GM19025 (cell line): ENCODE data around the gene PON1.
A peak's percentile ranks its signal among the peaks of the same experiment; 100 is the strongest.

ENCODE experiments used
- ATAC-seq: cut with Tn5 transposase; IDR thresholded peaks from one replicate; pipeline ENCODE4 v1.9.1; 2021; ENCODE audit warnings: mild to moderate bottlenecking, low read depth, moderate library complexity; ENCODE audit not compliant: unreplicated experiment

Gene PON1

DNA sequence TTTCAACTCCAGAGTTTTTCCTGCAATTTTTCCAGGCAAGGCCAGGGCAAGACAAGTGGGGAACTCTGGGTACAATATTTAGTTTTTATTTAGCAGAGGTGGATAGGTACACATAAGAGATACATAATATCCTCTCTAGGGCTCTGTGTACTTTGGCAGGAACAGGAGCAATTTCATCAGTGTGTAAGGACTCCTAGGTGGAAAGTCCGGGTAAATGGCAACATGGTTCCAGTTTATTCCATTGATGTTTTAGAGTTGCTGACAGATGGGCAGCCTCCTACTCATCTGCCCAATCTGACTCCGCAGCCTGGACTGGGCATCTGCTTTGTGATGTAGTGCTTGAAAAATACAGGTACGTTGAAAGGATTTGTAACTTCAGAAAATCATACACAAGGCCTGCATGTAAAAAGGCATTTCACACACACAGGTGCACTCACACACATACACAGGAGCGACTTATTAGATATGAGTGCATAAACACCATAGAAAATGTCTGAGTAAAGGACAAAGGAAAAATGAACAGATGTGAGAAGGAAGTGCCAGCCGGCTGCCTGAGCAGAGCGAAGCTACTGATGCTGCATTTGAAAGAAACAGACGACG is 5.7 kb downstream of the PON1 start:
- ATAC-seq = no peak

DNA sequence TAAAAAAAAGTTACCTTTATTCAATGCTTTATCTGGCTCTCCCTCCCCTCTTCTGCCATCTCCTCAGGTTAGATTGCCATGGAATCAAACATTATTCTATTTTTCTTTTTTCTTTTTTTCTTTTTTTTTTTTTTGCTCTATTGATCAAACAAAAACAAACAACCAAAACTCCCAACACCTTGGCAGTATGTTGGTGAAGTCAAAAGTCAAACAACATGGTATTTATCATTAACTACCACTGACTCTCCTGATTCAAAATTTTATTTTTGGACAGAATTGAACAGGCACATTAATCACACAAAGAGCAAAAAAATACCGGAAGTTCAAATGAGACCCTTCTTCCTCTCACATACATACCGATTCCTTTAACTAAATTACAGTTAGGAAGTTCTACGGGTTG is 6.4 kb downstream of the PON1 start:
- ATAC-seq = no peak

DNA sequence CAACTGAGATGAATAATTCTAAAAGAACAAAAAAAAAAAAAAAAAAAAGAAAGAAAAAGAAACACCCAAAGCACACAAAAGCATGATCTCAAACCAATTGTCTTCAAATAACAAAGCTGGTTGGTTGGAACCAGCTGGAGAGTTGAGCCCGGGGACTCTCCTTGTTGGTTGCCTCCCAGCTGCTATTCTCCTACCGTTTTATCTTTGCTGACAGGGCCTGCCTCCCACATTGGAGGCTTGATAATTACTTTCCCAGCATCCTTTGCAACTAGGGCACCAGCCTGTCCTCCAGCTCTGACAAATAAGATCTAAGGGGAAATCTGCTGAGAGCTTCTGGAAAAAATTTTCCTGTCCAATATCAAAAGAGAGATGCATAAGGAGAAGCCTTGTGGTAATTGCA is 6.8 kb downstream of the PON1 start:
- ATAC-seq = no peak

DNA sequence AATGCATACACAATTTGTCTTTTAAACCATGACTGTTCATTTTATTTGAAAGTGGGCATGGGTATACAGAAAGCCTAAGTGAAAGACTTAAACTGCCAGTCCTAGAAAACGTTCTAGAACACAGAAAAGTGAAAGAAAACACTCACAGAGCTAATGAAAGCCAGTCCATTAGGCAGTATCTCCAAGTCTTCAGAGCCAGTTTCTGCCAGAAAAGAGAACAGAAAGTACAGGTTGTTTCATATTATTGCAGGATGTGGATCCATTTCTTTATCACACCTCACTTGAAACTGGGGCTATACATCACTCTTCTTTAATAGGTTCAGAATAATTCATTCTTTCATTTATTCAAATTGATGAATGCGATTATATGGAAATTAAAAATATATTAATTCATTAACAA is 7.7 kb downstream of the PON1 start:
- peak; percentile 53 for ATAC-seq

DNA sequence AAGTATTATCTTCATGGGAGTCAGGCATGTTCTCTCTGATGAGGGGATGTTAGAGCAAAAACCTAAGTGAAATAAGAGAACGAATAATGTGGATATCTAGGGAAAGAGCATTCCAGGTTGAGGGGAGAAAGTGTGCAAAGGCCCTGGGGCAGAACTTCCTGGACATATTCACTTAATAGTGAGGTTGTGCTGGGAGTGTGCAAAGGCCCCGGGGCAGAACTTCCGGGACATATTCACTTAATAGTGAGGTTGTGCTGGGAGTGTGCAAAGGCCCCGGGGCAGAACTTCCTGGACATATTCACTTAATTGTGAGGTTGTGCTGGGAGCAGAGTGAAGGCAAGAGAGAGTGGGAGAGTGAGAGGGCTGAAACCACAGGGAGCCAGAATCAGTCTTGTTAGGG is 11.8 kb downstream of the PON1 start:
- no peak for ATAC-seq

DNA sequence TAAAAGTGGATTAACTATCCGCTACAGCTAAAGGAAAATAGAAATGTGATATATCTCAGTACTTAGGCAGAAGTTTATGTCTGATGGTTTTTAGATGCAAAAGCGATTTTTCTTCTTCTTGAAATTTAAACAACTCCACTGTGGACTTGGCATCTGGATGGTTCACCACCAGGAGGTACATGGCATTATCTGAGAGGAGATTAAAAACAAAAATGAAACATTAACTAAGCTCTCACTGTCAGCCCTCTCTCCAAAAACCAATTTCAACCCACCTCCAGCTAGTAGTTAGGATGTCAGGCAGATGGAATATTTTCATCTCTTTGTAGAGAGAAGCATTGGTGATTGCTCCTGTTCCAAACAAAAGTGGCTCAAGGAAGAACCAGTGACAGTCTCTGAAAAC is 12.9 kb downstream of the PON1 start:
- ATAC-seq = no peak

DNA sequence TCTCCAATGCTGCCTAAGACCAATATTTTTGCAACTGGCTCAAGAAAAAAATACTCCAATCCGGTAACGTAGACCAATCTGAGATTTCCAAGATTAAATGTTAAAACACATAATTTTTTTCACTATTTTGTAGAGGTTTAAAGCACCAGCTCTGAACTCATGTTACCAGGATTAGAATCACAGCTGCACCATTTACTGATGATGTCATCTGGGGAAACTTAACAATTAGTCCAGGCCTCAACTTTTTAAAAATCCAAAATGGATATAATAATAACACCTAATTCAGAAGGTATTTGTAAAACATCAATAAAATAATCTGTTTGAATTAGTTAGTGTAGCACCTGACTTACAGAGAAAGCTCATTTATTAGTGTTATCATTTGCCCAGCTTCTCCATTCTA is 14.4 kb downstream of the PON1 start:
- no peak for ATAC-seq

DNA sequence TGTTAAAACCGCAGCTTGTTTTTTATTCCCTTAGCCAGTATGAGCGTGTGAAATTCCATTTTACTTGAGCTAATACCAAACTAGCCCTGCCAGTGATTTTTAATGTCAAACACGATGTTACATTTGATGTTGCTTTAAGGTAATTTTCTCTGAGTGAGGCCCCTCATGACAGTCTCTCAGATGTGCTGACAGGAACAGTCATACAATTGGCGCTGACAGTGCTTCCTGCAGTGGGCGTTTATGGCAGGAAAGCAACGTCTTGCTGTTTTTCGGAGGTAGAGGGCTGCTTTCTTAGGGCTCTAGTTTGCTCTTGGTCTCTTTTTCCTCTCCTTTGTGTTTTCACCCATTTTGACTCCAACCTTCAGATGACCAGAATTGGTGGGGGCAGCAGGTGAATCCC is 19.3 kb downstream of the PON1 start:
- ATAC-seq = no peak

DNA sequence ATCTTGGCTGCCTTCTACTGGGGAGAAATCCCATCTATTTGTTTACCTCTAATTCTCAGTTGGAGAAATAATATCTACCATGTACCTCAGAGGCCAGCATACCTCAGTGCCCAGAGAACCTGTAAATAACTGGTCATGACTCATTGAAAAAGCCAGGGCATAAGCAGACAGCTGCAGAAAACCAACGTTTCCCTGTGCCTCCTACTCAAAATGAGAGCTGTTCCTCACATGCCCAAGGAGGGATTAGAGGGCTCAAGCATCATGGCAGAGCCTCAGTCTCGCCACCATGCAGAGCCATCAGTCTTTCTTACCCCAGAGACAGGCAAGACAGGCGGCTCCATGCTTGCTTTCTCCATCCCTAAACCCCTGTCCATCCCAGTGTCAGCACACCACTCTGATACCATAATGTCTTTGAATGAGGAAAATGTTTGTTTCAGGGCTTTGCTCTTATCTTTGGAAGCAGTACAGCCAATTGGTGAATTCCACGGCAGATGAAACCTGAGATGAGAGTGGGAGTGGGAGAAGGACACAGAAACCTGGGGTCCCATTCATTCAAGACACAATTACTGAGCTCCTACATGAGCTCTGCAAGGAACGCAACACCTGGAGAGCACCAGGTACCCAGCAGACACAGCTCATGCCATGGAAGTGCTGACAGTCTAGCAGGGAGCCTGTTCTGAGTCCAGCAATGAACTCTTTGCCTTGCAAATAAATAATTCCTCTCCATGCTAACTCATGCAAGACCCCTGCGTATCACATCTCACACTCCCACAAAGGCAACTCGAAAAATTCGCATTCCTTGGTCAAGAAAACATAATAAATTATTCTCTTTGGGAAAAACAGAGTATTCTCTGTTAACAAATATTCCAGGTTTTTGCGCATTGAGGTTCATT is 21.1 kb downstream of the PON1 start:
- no peak for ATAC-seq

DNA sequence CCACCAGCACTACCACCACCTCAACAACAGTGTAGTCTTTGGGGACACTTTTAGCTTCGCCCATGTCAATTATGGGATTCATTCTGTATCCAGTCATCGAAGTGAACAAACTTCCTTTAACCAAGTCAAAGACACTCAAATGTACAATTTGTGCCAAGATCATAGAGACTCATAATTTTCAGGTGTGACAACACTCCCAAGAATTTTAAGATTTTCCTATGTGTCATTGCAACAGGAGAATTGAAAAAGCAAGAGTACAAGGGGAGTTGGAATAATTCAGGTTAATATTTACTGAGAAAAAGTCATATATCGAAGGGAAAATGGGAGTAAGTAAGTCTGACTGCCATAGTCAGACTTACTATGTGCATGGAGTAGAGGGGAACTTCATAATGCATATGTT is 26.2 kb downstream of the PON1 start:
- no peak for ATAC-seq

DNA sequence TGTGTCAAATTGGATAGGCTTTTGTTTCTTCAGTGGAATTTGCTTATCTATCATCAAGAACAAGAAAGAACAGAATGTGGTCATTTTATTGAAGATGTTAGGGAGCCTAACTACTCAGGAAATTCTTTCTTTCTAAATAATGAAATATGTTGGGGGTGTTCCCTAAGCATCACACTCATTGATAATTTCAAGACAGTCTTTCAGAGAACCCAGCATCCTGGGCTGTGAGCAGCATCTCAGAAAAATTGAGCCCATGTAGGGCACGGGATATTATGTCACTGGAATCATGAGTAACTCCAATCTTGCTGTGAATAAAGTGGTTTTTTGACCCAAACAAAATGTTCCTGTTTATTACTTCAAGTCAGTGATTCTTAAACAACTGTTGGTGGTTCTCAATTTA is 27.3 kb downstream of the PON1 start:
- ATAC-seq = no peak

DNA sequence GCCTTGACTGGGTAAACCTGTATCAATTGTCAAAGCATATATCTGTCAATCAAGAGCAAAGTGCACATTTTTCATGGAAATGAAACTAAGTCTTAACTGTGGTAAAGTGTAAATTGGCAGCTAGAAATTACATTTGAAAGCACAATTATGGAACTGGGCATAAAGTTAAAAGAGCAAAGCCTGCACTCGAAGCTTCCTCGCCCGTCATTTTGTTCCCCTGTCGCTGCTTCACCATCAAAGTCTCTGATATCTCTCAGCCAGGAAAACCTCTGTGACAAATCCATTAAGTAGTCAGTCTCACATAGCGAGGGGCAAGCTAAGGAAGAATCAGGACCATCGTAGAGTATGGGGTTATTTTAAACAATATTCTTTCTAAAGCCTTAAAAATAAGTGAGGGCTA is 27.9 kb downstream of the PON1 start:
- ATAC-seq = no peak

DNA sequence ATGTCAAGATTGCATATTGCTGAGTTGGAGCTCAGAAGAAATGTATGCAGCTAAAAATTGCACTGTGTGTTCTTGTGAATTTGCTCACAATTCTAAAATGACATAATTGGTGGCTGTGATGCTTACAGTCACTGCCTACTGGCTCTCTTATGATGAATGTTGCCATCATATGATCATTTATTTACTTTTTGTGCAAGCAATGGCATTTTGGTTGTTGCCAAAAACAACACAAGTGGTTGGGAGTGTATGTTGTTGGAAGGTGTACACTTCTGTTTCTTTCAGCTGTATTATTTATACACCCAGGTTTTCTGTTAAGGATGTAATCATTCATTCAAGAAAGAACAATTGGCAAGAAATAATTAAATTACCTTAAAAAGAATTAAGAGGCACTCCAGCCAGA is 28.9 kb downstream of the PON1 start:
- ATAC-seq = no peak

DNA sequence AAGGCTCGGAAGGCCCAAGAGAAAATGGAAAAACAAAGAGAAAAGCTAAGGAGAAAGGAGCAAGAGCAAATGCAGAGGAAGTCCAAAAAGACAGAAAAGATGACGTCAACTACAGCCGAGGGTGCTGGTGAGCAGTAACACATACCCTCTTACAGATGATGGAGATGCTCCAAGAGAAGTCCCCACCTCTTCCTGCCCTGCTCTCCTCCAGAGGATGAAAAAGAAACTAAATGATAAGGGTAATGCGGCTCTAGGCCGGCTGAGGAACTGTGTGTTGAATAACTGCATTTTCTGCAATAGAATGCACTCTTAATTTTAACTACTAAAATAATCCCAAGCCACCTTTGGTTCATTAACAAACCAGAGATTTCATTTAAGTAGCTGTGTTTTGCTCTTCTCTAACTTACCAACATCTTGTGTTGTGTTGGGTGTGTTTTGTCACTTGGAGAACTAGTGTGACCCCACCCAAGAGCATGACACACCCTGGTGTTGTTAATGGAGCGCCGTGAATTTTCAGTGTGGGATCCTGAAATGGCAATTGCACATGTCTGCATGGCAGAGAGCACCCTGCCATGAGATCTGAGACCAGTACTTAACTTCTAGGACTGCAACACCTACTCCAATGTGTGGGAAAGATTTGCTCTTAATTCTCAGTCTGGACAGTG is 34.0 kb downstream of the PON1 start:
- no peak for ATAC-seq

DNA sequence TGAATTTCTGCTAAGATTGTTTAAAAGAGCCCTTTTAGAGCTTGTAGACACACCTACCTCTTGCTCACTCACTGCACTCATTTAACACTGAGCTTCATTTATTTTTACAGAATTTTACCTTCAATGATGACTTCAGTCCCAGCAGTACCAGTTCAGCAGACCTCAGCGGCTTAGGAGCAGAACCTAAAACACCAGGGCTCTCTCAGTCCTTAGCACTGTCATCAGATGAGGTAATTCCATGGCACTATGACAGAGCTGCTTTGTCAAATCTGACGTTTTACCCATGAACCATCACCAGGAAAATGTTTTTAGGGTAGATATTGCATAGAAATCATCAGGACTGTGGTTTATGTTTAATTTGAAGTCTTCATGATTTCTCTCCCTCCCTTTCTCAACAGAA is 38.2 kb downstream of the PON1 start:
- no peak for ATAC-seq

DNA sequence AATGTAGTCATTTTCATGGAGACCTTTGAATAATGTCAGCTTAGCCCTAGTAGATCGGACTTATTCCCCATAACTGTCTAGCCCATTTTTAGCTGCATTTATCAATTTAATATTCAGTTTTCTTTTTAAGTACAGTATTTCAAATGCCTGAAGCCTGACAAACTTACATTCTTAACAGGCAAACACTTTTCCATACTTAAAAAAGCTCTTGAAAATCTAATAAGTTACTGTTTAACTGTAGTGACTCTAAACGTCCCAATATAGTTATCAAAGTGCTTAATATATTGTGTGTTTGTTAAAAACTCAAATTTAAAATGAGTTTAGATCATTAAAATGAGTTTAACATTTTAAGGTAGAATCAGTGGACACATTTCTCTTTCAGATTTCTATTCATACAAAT is 44.9 kb downstream of the PON1 start:
- ATAC-seq = no peak

DNA sequence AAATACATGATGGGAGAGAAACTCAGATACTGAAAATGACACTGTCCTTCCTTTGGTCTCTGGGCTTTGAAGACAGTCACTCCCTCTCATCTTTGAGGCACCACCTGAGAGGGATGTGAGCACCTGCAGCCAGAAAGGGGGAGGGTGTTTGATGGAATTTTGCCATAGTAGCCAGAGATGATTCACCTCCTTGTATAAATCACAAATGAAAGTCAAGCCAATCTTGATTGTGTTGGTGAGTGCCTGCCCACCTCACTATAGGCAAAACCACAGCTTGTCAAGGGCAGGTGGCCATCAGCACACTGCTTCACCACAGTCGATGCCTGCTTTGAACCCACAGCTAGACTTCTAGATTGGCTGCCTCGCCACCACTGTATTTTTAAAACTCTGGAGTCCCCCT is 48.2 kb downstream of the PON1 start:
- no peak for ATAC-seq

DNA sequence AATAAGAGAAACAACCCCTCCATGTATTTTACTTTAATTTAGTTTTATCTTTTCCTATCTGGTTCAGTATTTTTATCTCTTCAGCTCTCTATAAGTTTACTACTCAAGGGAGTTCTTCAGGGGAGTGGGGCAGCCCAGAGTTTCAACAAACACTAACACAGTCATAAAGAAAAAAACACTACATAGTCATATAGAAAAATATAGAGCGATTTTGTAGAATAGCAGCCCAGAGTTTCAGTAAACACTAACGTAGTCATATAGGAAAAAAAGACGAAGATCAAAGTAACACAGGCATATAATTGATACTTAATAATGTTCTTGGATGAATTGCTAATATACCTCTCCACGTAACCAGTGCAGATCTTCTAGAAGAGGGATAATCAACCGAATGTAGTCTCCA is 54.7 kb downstream of the PON1 start:
- ATAC-seq = no peak

DNA sequence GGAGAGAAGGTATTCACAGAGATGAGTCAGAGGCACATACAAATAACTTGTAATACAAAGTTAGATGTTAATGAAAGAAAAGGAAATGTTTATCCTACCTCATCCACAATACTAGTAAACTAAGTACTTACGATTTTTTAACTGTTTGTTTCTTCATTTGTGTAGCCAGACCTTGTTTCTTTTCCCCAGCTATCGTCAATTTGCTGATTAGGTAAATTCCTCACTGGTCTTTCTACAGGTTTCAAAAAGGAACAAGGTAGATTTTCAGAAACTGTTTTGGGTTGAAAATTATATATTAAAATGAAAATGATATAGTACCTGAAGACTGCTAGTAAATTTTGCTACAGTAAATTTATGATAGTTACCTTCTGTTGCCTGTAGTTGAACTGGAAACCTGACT is 56.6 kb downstream of the PON1 start:
- no peak for ATAC-seq

DNA sequence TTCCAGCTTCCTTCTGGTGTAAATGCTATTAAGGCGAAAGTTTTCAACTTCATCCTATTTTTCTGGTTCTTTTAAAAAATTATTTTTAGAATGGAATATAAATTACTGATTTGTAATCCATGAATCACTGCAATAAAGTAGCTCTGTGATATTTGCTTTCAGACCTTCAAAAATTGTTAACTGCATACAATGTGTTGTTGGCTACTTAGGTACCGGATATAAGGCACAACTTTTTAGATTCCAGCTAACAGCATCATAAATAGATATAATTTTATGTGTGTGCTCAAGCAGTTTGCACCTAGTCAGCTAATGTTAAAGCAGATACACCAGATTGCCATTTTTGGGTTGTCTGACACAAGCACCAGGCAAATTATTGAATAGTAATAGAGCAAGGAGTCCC is 58.7 kb downstream of the PON1 start:
- ATAC-seq = no peak

DNA sequence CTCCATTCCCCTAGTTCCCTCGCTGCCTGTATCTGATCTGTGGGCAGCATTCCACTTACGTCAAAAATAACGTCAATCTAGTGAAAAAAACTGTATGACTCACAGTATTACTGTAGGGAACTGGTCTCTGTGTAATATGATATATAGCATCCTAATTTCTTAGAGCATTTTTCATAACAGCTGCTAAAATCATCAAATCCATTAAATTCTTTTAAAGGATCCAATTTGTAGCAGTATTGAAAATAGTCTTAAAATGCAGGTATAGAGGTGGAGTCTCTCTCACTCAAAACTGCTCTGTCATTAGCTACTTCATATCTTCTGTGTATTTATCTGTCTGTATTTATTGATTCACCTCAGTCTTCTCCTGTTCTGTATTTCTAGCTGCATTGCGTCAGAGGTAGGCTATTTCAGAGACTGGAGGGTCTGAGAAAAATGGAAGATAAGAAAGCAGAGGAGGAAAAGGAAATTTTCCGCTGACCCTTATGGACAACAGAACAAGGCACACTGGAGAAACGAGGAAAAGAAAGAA is 59.9 kb downstream of the PON1 start:
- no peak for ATAC-seq
